HepG2 (cell line): ENCODE measurements around the gene ERICH6. TPM values are rescaled to one million over a fixed set of nuclear protein-coding genes. Genes with fewer than 3 reads are reported as not detected.

Source experiments
- ATF1 ChIP-seq: IDR thresholded peaks from 2 replicates; pipeline ENCODE4 v1.6.1; 2016; ENCODE audit warnings: mild to moderate bottlenecking, control low read depth
- ESRRA ChIP-seq: sonication (generic); formaldehyde crosslinking; IDR thresholded peaks from 2 replicates; pipeline ENCODE4 v1.5.1; 2020; ENCODE audit warnings: mild to moderate bottlenecking, low read depth, missing genetic modification reagents
- HDAC2 ChIP-seq: sonication (generic); formaldehyde crosslinking; IDR thresholded peaks from 2 replicates; pipeline ENCODE4 v1.4.0; 2020; ENCODE audit warnings: missing genetic modification reagents
- JUNB ChIP-seq: sonication (generic); formaldehyde crosslinking; IDR thresholded peaks from 2 replicates; pipeline ENCODE4 v1.8.0; 2022; ENCODE audit warnings: missing genetic modification reagents, mild to moderate bottlenecking, borderline replicate concordance
- JUND ChIP-seq: sonication (generic); formaldehyde crosslinking; IDR thresholded peaks from 2 replicates; pipeline ENCODE4 v1.8.0; 2022; ENCODE audit warnings: mild to moderate bottlenecking, missing genetic modification reagents
- KMT2A ChIP-seq: sonication (generic); formaldehyde crosslinking; IDR thresholded peaks from 2 replicates; pipeline ENCODE4 v1.4.0; 2020; ENCODE audit warnings: missing genetic modification reagents
- MEIS2 ChIP-seq: sonication (generic); formaldehyde crosslinking; IDR thresholded peaks from 2 replicates; pipeline ENCODE4 v1.9.0; 2021; ENCODE audit warnings: mild to moderate bottlenecking, missing genetic modification reagents
- MNT ChIP-seq: fragments of 450-650 bp; IDR thresholded peaks from 2 replicates; pipeline ENCODE4 v1.6.1; 2016
- PRMT3 ChIP-seq: sonication (generic); formaldehyde crosslinking; IDR thresholded peaks from 2 replicates; pipeline ENCODE4 v1.8.1; 2022; ENCODE audit warnings: low read depth, mild to moderate bottlenecking, moderate library complexity, missing genetic modification reagents, borderline replicate concordance
- RBAK ChIP-seq: sonication (generic); formaldehyde crosslinking; IDR thresholded peaks from 2 replicates; pipeline ENCODE4 v1.5.1; 2020; ENCODE audit warnings: mild to moderate bottlenecking, missing genetic modification reagents
- RFX3 ChIP-seq: IDR thresholded peaks from 2 replicates; pipeline ENCODE4 v1.6.1; 2016; ENCODE audit warnings: missing biosample characterization, missing genetic modification reagents
- SMAD9 ChIP-seq: sonication (generic); formaldehyde crosslinking; IDR thresholded peaks from 2 replicates; pipeline ENCODE4 v1.5.1; 2020; ENCODE audit warnings: mild to moderate bottlenecking, missing genetic modification reagents
- SNAI1 ChIP-seq: sonication (generic); formaldehyde crosslinking; IDR thresholded peaks from 2 replicates; pipeline ENCODE4 v1.5.0; 2020; ENCODE audit warnings: mild to moderate bottlenecking, missing genetic modification reagents, borderline replicate concordance
- TAF15 ChIP-seq: fragments of 200-400 bp; formaldehyde crosslinking; IDR thresholded peaks from one replicate; pipeline ENCODE4 v1.6.1; 2018; ENCODE audit warnings: mild to moderate bottlenecking, low read depth, low read length; ENCODE audit not compliant: poor library complexity, severe bottlenecking
- YEATS4 ChIP-seq: sonication (generic); formaldehyde crosslinking; IDR thresholded peaks from 2 replicates; pipeline ENCODE4 v1.4.0; 2020; ENCODE audit warnings: missing genetic modification reagents, borderline replicate concordance
- ZBTB37 ChIP-seq: sonication (generic); formaldehyde crosslinking; IDR thresholded peaks from 2 replicates; pipeline ENCODE4 v1.4.0; 2020; ENCODE audit warnings: mild to moderate bottlenecking, missing genetic modification reagents
- ZKSCAN8 ChIP-seq: IDR thresholded peaks from 2 replicates; pipeline ENCODE4 v1.6.1; 2016; ENCODE audit warnings: borderline replicate concordance, missing genetic modification reagents, missing compliant biosample characterization
- ZMYM4 ChIP-seq: sonication (generic); formaldehyde crosslinking; IDR thresholded peaks from 2 replicates; pipeline ENCODE4 v1.8.1; 2023; ENCODE audit warnings: mild to moderate bottlenecking, missing genetic modification reagents
- ZNF12 ChIP-seq: sonication (generic); formaldehyde crosslinking; IDR thresholded peaks from 2 replicates; pipeline ENCODE4 v1.5.0; 2020; ENCODE audit warnings: missing genetic modification reagents
- ZNF296 ChIP-seq: sonication (generic); formaldehyde crosslinking; conservative IDR thresholded peaks from 2 replicates; pipeline ENCODE4 v1.5.0; 2020; ENCODE audit warnings: mild to moderate bottlenecking, missing genetic modification reagents
- ZNF550 ChIP-seq: sonication (generic); formaldehyde crosslinking; IDR thresholded peaks from 2 replicates; pipeline ENCODE4 v1.4.0; 2020; ENCODE audit warnings: mild to moderate bottlenecking, missing genetic modification reagents, borderline replicate concordance
- ZNF724P ChIP-seq: sonication (generic); formaldehyde crosslinking; IDR thresholded peaks from 2 replicates; pipeline ENCODE4 v1.8.0; 2022; ENCODE audit warnings: missing genetic modification reagents, borderline replicate concordance
- ZNF775 ChIP-seq: sonication (generic); formaldehyde crosslinking; IDR thresholded peaks from 2 replicates; pipeline ENCODE4 v1.4.0; 2020; ENCODE audit warnings: missing genetic modification reagents, mild to moderate bottlenecking, moderate library complexity, borderline replicate concordance
- polyA plus RNA-seq, 8 experiments: library from polyadenylated mRNA; depleted of rRNA in 3 of 8; stranded (reverse) in 7 of 8; unstranded in 1 of 8; fragments of >200 nt; fragmentation: Illumina TruSeq in 4 of 8; extraction: Trizol in 4 of 8; gene quantifications; 2 replicates each; pipeline versions ENCODE4 v1.2.1 to v1.2.3, GENCODE V29; 2011 to 2016; ENCODE audit warnings: low read depth in 4 of 8, missing spikeins in 1 of 8, mixed read lengths in 1 of 8; ENCODE audit not compliant: insufficient read depth in 1 of 8
- total RNA-seq, 5 experiments: library from RNA; depleted of rRNA; stranded (reverse); fragments of >200 nt; fragmentation: Illumina TruSeq; extraction: Trizol; gene quantifications; 2 replicates each; pipeline ENCODE4 v1.2.3, GENCODE V29; 2016; ENCODE audit warnings: low read depth in 1 of 5
- TF ChIP-seq, protein P1 (sequence below): sonication (generic); formaldehyde crosslinking; IDR thresholded peaks from 2 replicates; pipeline ENCODE4 v1.8.1; 2023; ENCODE audit warnings: mild to moderate bottlenecking, moderate library complexity, missing genetic modification reagents
- TF ChIP-seq, protein P2 (sequence below): sonication (generic); formaldehyde crosslinking; IDR thresholded peaks from 2 replicates; pipeline ENCODE4 v1.8.1; 2023; ENCODE audit warnings: mild to moderate bottlenecking, inconsistent platforms, moderate library complexity, missing genetic modification reagents, borderline replicate concordance

The ERICH6 gene
- total and polyA plus RNA-seq, 2 of the 13 experiments (the other 11 are each of a cell fraction or from before 2014, with no cell fraction given) = 0.03 TPM; not detected in 1

DNA sequence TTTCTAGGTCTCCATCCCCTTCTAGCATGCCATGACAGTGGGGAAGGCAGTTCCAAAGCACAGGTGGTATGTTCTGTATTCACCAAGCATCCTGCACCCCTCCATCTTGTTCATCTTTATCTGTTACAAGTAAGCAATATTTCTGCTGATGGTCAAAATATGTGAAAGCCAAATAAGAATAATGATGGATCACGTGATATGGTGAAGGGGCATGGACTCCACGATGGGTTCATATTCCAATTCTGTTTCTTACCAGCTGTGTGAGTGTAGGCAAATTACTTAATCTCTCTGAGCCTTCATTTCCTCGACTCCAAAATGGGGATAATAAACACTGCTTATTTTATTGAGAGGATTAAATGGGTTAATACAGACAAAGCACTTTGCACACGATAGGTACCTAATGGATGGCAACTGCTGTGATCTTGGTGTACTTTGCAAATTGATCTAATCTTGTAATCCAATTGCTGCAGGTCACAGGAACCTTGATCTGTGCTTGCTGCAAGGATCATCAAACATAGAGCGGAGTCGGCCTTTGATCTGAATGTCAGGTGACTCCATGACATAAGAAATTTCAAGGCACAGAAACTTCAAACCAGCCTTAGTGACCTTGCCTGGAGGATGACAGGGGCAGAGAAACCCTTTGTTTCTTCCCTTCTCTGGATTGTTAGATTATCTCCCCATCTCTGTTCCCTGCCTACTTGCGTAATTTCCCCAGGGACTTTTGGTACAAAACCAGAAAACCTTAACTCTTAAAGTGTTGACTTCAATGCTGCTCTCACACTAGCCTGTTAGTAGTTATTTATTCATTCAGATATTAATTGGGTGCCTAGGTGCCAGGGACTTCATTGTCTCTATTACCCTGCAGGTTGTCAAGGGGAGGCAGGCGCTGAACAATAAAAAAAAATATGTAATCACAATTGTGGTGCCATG, 33.4 kb upstream of the ERICH6 start (continued):
- TF ChIP-seq, protein P1, sequence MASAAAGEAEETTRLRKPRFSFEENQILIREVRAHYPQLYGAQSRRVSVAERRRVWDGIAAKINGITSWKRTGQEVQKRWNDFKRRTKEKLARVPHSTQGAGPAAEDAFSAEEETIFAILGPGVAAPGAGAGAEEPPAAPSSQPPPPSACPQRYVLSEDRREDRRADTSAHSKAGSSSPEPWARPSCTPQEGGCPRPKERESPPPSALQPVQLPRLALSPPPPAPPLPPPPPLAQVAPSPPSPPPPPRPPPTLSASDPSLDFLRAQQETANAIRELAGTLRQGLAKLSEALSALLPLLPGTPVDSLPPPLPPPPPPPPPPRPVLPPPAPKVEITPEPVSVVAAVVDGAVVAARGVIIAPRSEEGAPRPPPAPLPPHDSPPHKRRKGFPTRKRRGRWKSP (CRISPR knock-in tag) = peak; percentile 81; the same call in 1 of the 2 replicates
- TF ChIP-seq MNT = no peak
- peak; percentile 91 for TF ChIP-seq ZKSCAN8 (CRISPR knock-in tag)
- TF ChIP-seq ZNF724P = no peak
- TF ChIP-seq RBAK (CRISPR knock-in tag) = no peak
- TF ChIP-seq KMT2A (CRISPR knock-in tag) = no peak
- TF ChIP-seq ZNF775 (CRISPR knock-in tag) = no peak
- no peak for TF ChIP-seq PRMT3 (CRISPR knock-in tag)
- TF ChIP-seq, protein P2, sequence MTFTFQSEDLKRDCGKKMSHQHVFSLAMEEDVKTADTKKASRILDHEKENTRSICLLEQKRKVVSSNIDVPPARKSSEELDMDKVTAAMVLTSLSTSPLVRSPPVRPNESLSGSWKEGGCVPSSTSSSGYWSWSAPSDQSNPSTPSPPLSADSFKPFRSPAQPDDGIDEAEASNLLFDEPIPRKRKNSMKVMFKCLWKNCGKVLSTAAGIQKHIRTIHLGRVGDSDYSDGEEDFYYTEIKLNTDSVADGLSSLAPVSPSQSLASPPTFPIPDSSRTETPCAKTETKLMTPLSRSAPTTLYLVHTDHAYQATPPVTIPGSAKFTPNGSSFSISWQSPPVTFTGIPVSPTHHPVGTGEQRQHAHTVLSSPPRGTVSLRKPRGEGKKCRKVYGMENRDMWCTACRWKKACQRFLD (CRISPR knock-in tag) = no peak
- TF ChIP-seq TAF15 = no peak
- TF ChIP-seq JUNB (CRISPR knock-in tag) = peak; percentile 83; the same call in 1 of the 2 replicates
- no peak for TF ChIP-seq SMAD9
- peak; percentile 83 for TF ChIP-seq ZMYM4 (CRISPR knock-in tag)
- peak; percentile 87 for TF ChIP-seq JUND
- peak; percentile 60; the same call in 1 of the 2 replicates for TF ChIP-seq ZNF12
- no peak for TF ChIP-seq RFX3
- TF ChIP-seq ZBTB37 = peak; percentile 65; the same call in 1 of the 2 replicates
- TF ChIP-seq YEATS4 (CRISPR knock-in tag) = peak; percentile 68; the same call in 1 of the 2 replicates
- no peak for TF ChIP-seq SNAI1 (CRISPR knock-in tag)
- TF ChIP-seq ESRRA (CRISPR knock-in tag) = peak; percentile 94
- TF ChIP-seq ATF1 = peak; percentile 76
- TF ChIP-seq ZNF296 (CRISPR knock-in tag) = no peak
- TF ChIP-seq MEIS2 (CRISPR knock-in tag) = peak; percentile 94
- TF ChIP-seq ZNF550 = no peak
- TF ChIP-seq HDAC2 (CRISPR knock-in tag) = peak; percentile 97
